Measurements from ENCODE around the gene HOXD8. TPM values are rescaled to one million over a fixed set of nuclear protein-coding genes. Genes with fewer than 3 reads are reported as not detected.

Gene HOXD8
- total and polyA plus RNA-seq, 9 of the 15 experiments (the other 6 are each of a cell fraction or from before 2014, with no cell fraction given): 0.04 to 0.15 TPM; not detected in 7

DNA sequence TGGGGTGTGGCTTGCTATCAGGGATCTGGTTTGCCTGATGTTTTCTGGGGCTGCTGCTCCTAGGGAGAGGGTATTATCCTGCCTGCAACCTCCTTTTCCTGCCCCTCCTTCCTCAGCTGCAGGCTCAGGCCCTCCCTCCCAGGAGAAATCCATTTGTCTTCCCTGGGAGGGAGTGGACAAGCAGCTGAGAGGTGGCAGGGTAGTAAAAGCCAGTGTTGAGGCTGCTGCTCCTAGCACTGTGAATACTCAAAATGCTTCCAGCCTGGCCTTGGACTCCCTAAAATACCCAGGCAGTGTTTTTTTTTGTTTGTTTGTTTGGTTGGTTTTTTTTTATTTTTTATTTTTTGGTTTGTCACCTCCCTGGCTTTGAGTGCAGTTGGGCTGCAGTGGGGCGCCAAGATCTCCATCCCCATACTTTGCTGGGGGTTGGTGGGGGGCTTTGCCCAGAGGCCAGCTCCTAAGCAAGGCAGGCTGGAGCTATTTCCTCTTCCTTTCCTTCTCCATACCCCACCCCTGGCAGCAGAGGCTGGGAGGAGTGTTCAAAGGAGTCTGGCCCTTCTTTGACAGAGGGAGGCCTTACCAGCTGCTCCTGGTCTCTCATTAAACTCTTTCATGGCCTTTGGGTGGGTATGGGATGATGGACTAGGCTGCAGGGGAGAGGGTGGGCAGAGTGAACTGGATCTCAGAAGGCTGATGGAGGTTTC, 41.2 kb downstream of the HOXD8 start:
- in situ Hi-C loops (cut with MboI) (no loop called here), intact Hi-C loops (cut with micrococcal nuclease) (no loop called here)
- FAIRE-seq: no peak
- peaks cover 0 to 25% of the 10 kb centered on the region in 2 experiments; a peak in 3 of 5 replicates for H3K4me1 ChIP-seq (replicated peaks in 1 of 2; ENCODE audit: control insufficient read depth in 2 of 2, insufficient read depth in 2 of 2, low read length in 2 of 2)
- no TSS peak for BruUV-seq (replicated peaks)
- ATAC-seq: no peak
- 0% methylated on average over 1 of the region's 1 CpG for WGBS (ENCODE audit: insufficient coverage, low coverage, missing lambda C conversion rate)
- POLR2A ChIA-PET: interaction anchor here (0.8 kb wide), 1 partner anchor 9 kb away, joined by 4 read pairs; no protein-coding TSS in a partner anchor
- H3K9ac ChIP-seq (ENCODE audit: insufficient read depth in 1 of 2, low read depth in 2 of 2, low read length in 2 of 2): no peak overlapping the region
- no peaks in the 10 kb centered on the region for H3K79me2 ChIP-seq (ENCODE audit: control insufficient read depth, insufficient read depth, low read length)
- no peak overlapping the region for H3K4me3 ChIP-seq
- H3K9me1 ChIP-seq (ENCODE audit: control insufficient read depth, insufficient read depth, low read length): no peaks in the 10 kb centered on the region
- no peak overlapping the region for H2AFZ ChIP-seq (ENCODE audit: low read depth, low read length)
- TF ChIP-seq GTF2F1 (IDR thresholded peaks at IDR 0.05; ENCODE audit: low read depth, low read length) (no peak), MCM7 (IDR thresholded peaks at IDR 0.05) (no peak), PCBP2 (IDR thresholded peaks at IDR 0.05; ENCODE audit: low read depth, low read length, poor library complexity, severe bottlenecking) (no peak), ZNF764 (CRISPR knock-in tag; IDR thresholded peaks at IDR 0.05; ENCODE audit: low read depth) (no peak), SREBF1 (IDR thresholded peaks at IDR 0.05; ENCODE audit: borderline replicate concordance, low read depth, low read length) (no peak), PHB (CRISPR knock-in tag; IDR thresholded peaks at IDR 0.05) (no peak), NCOR1 (IDR thresholded peaks at IDR 0.05) (no peak)
- TF ChIP-seq, protein P1, sequence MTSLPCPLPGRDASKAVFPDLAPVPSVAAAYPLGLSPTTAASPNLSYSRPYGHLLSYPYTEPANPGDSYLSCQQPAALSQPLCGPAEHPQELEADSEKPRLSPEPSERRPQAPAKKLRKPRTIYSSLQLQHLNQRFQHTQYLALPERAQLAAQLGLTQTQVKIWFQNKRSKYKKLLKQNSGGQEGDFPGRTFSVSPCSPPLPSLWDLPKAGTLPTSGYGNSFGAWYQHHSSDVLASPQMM (CRISPR knock-in tag; IDR thresholded peaks at IDR 0.05): no peak
- TF ChIP-seq, protein P2, sequence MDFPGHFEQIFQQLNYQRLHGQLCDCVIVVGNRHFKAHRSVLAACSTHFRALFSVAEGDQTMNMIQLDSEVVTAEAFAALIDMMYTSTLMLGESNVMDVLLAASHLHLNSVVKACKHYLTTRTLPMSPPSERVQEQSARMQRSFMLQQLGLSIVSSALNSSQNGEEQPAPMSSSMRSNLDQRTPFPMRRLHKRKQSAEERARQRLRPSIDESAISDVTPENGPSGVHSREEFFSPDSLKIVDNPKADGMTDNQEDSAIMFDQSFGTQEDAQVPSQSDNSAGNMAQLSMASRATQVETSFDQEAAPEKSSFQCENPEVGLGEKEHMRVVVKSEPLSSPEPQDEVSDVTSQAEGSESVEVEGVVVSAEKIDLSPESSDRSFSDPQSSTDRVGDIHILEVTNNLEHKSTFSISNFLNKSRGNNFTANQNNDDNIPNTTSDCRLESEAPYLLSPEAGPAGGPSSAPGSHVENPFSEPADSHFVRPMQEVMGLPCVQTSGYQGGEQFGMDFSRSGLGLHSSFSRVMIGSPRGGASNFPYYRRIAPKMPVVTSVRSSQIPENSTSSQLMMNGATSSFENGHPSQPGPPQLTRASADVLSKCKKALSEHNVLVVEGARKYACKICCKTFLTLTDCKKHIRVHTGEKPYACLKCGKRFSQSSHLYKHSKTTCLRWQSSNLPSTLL (IDR thresholded peaks at IDR 0.05): no peak
- TF ChIP-seq, protein P3, sequence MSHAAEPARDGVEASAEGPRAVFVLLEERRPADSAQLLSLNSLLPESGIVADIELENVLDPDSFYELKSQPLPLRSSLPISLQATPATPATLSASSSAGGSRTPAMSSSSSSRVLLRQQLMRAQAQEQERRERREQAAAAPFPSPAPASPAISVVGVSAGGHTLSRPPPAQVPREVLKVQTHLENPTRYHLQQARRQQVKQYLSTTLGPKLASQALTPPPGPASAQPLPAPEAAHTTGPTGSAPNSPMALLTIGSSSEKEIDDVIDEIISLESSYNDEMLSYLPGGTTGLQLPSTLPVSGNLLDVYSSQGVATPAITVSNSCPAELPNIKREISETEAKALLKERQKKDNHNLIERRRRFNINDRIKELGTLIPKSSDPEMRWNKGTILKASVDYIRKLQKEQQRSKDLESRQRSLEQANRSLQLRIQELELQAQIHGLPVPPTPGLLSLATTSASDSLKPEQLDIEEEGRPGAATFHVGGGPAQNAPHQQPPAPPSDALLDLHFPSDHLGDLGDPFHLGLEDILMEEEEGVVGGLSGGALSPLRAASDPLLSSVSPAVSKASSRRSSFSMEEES (CRISPR knock-in tag; IDR thresholded peaks at IDR 0.05): no peak
- TF ChIP-seq, protein P4, sequence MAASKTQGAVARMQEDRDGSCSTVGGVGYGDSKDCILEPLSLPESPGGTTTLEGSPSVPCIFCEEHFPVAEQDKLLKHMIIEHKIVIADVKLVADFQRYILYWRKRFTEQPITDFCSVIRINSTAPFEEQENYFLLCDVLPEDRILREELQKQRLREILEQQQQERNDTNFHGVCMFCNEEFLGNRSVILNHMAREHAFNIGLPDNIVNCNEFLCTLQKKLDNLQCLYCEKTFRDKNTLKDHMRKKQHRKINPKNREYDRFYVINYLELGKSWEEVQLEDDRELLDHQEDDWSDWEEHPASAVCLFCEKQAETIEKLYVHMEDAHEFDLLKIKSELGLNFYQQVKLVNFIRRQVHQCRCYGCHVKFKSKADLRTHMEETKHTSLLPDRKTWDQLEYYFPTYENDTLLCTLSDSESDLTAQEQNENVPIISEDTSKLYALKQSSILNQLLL (CRISPR knock-in tag; IDR thresholded peaks at IDR 0.05; ENCODE audit: borderline replicate concordance): no peak
- H3K27ac ChIP-seq (ENCODE audit: extremely low read depth, low read depth, low read length): no peak overlapping the region
- H3K36me3 ChIP-seq (ENCODE audit: control insufficient read depth, insufficient read depth, low read length): no peaks in the 10 kb centered on the region
- no peak overlapping the region for H3K4me2 ChIP-seq (ENCODE audit: insufficient read depth, low read length)
- no peak for DNase-seq (ENCODE audit: extremely low read depth in 1 of 4, low spot score in 3 of 4)
- peaks cover 40 to 45% of the 10 kb centered on the region in 2 experiments; a peak in 4 of 5 replicates for H3K27me3 ChIP-seq (ENCODE audit: control insufficient read depth in 2 of 2, insufficient read depth in 2 of 2, low read length in 2 of 2)
- CTCF ChIA-PET (ENCODE audit: low intra/inter-chr PET ratio): no interaction called here
- no peaks in the 10 kb centered on the region; the same call in 1 of the 2 replicates for H4K20me1 ChIP-seq (replicated peaks; ENCODE audit: control insufficient read depth, insufficient read depth, low read length)
- H3K9me3 ChIP-seq (replicated peaks; ENCODE audit: control insufficient read depth, insufficient read depth, low read depth, low read length): no peaks in the 10 kb centered on the region

Data from K562 (cell line).